Right lobe of liver (tissue), 6 donors: ENCODE results near the gene CASP3. TPM values are rescaled to one million over a fixed set of nuclear protein-coding genes. Genes with fewer than 3 reads are reported as not detected.

ENCODE experiments used
- ATAC-seq, 4 donors: fragments of 200-7000 bp; cut with Tn5 transposase; one replicate each; pipeline ENCODE4 v1.9.1; 2020; ENCODE audit warnings: mild to moderate bottlenecking in 4 of 4, moderate library complexity in 4 of 4
- DNase-seq, 3 donors: peaks; one replicate each; pipeline ENCODE4 v3.0.0-alpha.2; 2020
- H3K27ac ChIP-seq, 3 donors: fragments of 200-600 bp; one replicate each; pipeline ENCODE4 v1.8.0; 2022
- H3K27me3 ChIP-seq, 2 donors: fragments of 200-600 bp; one replicate each; pipeline ENCODE4 v1.8.0; 2022
- H3K36me3 ChIP-seq, 4 donors: fragments of 200-600 bp; sonication (generic) in 1 of 4; one replicate each; pipeline versions ENCODE4 v1.5.1 to v1.8.0; 2017 to 2022; ENCODE audit warnings: control low read depth in 1 of 4
- H3K4me1 ChIP-seq, 4 donors: fragments of 200-600 bp; sonication (generic) in 1 of 4; one replicate each; pipeline versions ENCODE4 v1.5.1 to v1.8.0; 2017 to 2022; ENCODE audit warnings: control low read depth in 1 of 4
- H3K4me3 ChIP-seq, 3 donors: fragments of 200-600 bp; one replicate each; pipeline ENCODE4 v1.8.0; 2022
- H3K9me3 ChIP-seq, 4 donors: fragments of 200-600 bp; sonication (generic) in 1 of 4; one replicate each; pipeline versions ENCODE4 v1.5.1 to v1.8.0; 2017 to 2022; ENCODE audit warnings: control low read depth in 1 of 4
- POLR2A ChIP-seq: fragments of 450-650 bp; IDR thresholded peaks from one replicate; pipeline ENCODE4 v1.6.1; 2017; ENCODE audit warnings: antibody characterized with exemption, mild to moderate bottlenecking
- WGBS: methylation state at CpG from one replicate; pipeline ENCODE4 v1.1.6; 2018; ENCODE audit warnings: low coverage, low lambda C conversion rate; ENCODE audit not compliant: insufficient coverage; ENCODE audit errors: missing lambda C conversion rate; 5-methylcytosine and 5-hydroxymethylcytosine counted together
- intact Hi-C, 2 donors: fragments of 100-400 bp; cut with DNase I; formaldehyde crosslinking; loops; one replicate each; pipeline versions ENCODE4 v1.11.2 to v1.14.1; 2022
- total RNA-seq, 6 experiments: library from RNA; depleted of rRNA in 2 of 6; stranded (reverse); fragments of >200 nt in 2 of 6; fragmentation: NEBNext Ultra II Directional in 3 of 6; extraction: Animal tissue kit (Norgen Biotek cat#: 25700) in 3 of 6; gene quantifications; one replicate each; pipeline versions ENCODE4 v1.1.0 to v1.2.4, GENCODE V29; 2016 to 2023
- TF ChIP-seq, protein P1 (sequence below), 4 donors: fragments of 200-600 bp in 3 of 4; fragments of 450-650 bp in 1 of 4; IDR thresholded peaks; one replicate each; pipeline versions ENCODE4 v1.5.1 to v1.8.0; 2016 to 2022; ENCODE audit warnings: antibody characterized with exemption in 4 of 4, mild to moderate bottlenecking in 2 of 4
- donor health status: DM: no; HTN: yes; CAD: no.
- donor health status: DM: no; HTN: no; CAD: no.
- donor health status: DM: no; HTN: no; CAD: no.
- donor health status: DM: no; HTN: yes; CAD: no.
- donor health status: DM: no; HTN: yes; CAD: no.

The CASP3 gene
- total RNA-seq, 6 experiments from 2014 or later = 9.6 to 19.6 (median 13.2) TPM

DNA sequence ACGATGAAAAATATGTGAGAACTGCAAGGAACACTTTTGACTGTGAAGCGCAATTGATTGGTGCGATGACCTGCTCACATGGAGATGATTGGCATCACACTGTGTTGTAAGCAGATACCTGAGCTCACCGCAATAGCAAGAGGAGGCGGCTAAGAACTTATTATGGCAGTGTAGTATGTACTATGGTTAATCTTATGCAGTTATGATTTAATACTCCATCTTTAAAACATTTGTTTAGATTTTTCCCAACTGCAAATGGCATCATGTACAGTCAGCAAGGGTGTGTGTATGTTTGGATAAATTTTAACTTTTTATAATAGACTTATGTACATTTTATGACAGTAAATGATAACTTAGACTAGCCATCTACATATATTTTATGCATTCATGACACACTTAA is 25.8 kb upstream of the CASP3 start:
- no peaks in the 10 kb centered on the region for H3K27me3 ChIP-seq
- DNase-seq (no peak), ATAC-seq (no peak)
- no peak for TF ChIP-seq POLR2A
- TF ChIP-seq, protein P1, sequence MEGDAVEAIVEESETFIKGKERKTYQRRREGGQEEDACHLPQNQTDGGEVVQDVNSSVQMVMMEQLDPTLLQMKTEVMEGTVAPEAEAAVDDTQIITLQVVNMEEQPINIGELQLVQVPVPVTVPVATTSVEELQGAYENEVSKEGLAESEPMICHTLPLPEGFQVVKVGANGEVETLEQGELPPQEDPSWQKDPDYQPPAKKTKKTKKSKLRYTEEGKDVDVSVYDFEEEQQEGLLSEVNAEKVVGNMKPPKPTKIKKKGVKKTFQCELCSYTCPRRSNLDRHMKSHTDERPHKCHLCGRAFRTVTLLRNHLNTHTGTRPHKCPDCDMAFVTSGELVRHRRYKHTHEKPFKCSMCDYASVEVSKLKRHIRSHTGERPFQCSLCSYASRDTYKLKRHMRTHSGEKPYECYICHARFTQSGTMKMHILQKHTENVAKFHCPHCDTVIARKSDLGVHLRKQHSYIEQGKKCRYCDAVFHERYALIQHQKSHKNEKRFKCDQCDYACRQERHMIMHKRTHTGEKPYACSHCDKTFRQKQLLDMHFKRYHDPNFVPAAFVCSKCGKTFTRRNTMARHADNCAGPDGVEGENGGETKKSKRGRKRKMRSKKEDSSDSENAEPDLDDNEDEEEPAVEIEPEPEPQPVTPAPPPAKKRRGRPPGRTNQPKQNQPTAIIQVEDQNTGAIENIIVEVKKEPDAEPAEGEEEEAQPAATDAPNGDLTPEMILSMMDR (IDR thresholded peaks at IDR 0.05) = no peak
- peaks cover 0 to 10% (median 2%) of the 10 kb centered on the region in 4 donors for H3K36me3 ChIP-seq
- 94% methylated on average over 5 of the region's 5 CpGs for WGBS
- no peak overlapping the region for H3K27ac ChIP-seq
- H3K9me3 ChIP-seq = no peaks in the 10 kb centered on the region
- no peak overlapping the region for H3K4me3 ChIP-seq
- intact Hi-C loops = no loop called here
- no peaks in the 10 kb centered on the region for H3K4me1 ChIP-seq

DNA sequence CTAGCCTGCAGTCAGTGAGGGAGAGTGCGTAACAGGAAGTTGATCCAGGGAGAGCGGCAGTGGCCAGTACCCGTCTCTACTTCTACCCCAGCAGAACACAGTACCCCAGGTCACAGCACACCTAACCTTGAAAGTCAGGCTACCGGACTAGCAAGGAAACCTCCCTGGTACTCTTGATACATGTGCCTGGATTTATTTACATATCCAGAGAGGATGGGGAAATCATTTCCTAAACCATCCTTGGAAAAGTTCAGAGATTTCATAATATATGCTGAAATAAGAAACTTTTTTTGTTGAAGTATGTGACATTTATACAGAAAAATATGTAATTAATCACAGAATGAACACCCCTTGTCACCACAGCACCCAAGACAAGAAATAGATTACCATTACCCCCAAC is 24.8 kb upstream of the CASP3 start:
- ATAC-seq (no peak), DNase-seq (no peak)
- H3K36me3 ChIP-seq = peaks cover 0 to 10% (median 2%) of the 10 kb centered on the region in 4 donors
- H3K9me3 ChIP-seq = no peaks in the 10 kb centered on the region
- 80% methylated on average over 1 of the region's 4 CpGs for WGBS
- no peak overlapping the region for H3K4me3 ChIP-seq
- no peaks in the 10 kb centered on the region for H3K27me3 ChIP-seq
- no peak for TF ChIP-seq POLR2A
- TF ChIP-seq, protein P1 (IDR thresholded peaks at IDR 0.05) = no peak
- intact Hi-C loops = no loop called here
- no peaks in the 10 kb centered on the region for H3K4me1 ChIP-seq
- no peak overlapping the region for H3K27ac ChIP-seq

DNA sequence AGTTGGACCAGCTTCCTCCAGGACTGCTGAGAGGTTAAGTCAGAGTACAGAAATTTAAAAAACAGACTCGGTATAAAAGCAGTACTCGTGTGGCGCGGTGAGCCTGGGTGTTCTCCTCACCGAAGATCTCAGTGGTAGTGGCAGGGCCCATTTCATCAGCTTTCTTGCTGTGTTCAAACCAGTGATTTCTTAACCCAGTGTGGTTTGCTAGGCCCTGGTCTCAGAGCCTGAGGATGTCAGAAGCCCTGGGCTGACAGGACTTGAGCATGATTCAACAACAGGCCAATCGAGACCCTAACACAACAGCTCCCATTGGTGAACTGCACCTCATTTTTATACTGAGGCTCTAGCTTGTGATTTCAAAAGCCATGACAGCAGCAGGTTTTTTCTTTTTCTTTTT is 23.5 kb upstream of the CASP3 start:
- no peak for ATAC-seq
- no peaks in the 10 kb centered on the region for H3K4me1 ChIP-seq
- H3K27me3 ChIP-seq = no peaks in the 10 kb centered on the region
- TF ChIP-seq, protein P1 (IDR thresholded peaks at IDR 0.05) = no peak
- TF ChIP-seq POLR2A = no peak
- DNase-seq = no peak
- H3K9me3 ChIP-seq = no peaks in the 10 kb centered on the region
- H3K27ac ChIP-seq = no peak overlapping the region
- 81% methylated on average over 2 of the region's 6 CpGs for WGBS
- H3K36me3 ChIP-seq = peaks cover 0 to 10% (median 2%) of the 10 kb centered on the region in 4 donors
- H3K4me3 ChIP-seq = no peak overlapping the region
- intact Hi-C loops = no loop called here

DNA sequence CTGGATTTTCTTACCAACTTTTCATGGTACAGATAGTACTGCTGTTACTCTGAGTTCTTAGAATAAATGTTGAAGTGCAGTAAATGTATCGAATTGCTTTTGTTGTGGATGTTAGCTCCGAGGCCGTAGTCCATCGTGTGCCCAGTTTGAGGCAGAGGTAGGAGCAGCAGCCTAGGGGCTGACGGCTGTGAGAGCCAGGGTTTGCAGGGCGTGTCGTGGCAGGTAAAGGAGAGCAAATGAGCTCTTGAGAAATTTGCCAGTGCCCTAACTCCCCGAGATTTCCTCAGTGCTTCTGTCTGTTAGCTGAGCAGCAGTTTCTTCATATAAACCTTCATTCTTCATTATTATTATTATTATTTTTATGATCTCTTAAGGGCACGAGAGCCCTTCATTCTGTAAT is 21.9 kb upstream of the CASP3 start:
- Histone ChIP-seq H3K4me1 (peaks cover 0 to 9% (median 0%) of the 10 kb centered on the region in 4 donors), H3K27ac (no peak overlapping the region), H3K27me3 (no peaks in the 10 kb centered on the region), H3K9me3 (no peaks in the 10 kb centered on the region), H3K36me3 (peaks cover 0 to 10% (median 2%) of the 10 kb centered on the region in 4 donors), H3K4me3 (no peak overlapping the region)
- ATAC-seq (no peak), DNase-seq (no peak)
- intact Hi-C loops = no loop called here
- no peak for TF ChIP-seq POLR2A
- TF ChIP-seq, protein P1 (IDR thresholded peaks at IDR 0.05) = no peak
- WGBS = 94% methylated on average over 9 of the region's 9 CpGs

DNA sequence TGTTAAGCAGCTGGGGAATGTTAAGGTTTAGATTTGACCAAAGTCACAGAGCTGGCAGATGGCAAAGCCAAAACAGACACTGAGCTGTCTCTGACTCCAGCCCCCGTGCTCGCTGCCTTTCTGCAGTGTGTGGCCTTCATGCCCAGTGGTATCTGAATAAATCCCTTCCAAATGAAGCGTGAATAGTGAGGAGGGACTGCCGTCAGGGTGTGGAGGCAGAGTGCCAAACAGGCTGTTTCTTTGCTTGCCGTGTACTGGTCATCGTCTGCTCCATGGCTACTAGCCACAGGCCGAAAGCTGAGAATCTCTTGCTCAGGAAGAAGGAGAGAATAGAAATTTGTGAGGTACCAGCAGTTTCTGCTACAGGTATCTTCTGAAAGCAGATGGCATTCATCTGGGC is 20.0 kb upstream of the CASP3 start:
- DNase-seq (no peak), ATAC-seq (no peak)
- 86% methylated on average over 7 of the region's 7 CpGs for WGBS
- peaks cover 0 to 12% (median 0%) of the 10 kb centered on the region in 4 donors for H3K4me1 ChIP-seq
- intact Hi-C loops = no loop called here
- TF ChIP-seq POLR2A = no peak
- TF ChIP-seq, protein P1 (IDR thresholded peaks at IDR 0.05) = no peak
- H3K27me3 ChIP-seq = no peaks in the 10 kb centered on the region
- no peaks in the 10 kb centered on the region for H3K9me3 ChIP-seq
- H3K4me3 ChIP-seq = no peak overlapping the region
- no peak overlapping the region for H3K27ac ChIP-seq
- peaks cover 0 to 10% (median 2%) of the 10 kb centered on the region in 4 donors for H3K36me3 ChIP-seq
